Endothelial cell of umbilical vein (primary cell): ENCODE measurements around the gene PWWP3B. TPM values are rescaled to one million over a fixed set of nuclear protein-coding genes. Genes with fewer than 3 reads are reported as not detected.
A peak's percentile ranks its signal among the peaks of the same experiment; 100 is the strongest.

Experiments
- BruUV-seq: library from RNA; stranded (reverse); fragments of 400-500 nt; replicated peaks from 2 replicates; lab custom pipeline; 2021; lab: Mats Ljungman, UMichigan
- CTCF ChIA-PET: fragments of 300-600, 350-600 bp; sonication (Branson Sonifier 250); formaldehyde crosslinking; loops from one replicate; lab custom pipeline; 2021; ENCODE audit warnings: antibody characterized with exemption, inconsistent platforms; lab: Charles Lee
- POLR2A ChIA-PET: fragments of 300-600, 350-600 bp; sonication (Branson Sonifier 250); formaldehyde crosslinking; loops from one replicate; lab custom pipeline; 2021; ENCODE audit warnings: antibody characterized with exemption, inconsistent platforms; lab: Charles Lee
- DNase-seq: peaks from one replicate; pipeline ENCODE4 v3.0.0-alpha.2; 2011; ENCODE audit warnings: low read depth, low spot score
- FAIRE-seq: peaks from 2 replicates; lab custom pipeline; 2011; peaks lifted over from hg19 to GRCh38; lab: Jason Lieb, UNC
- H2AFZ ChIP-seq: 2 replicates; pipeline ENCODE4 v1.6.0; 2012; ENCODE audit warnings: low read depth, low read length, control low read depth, inconsistent platforms
- H3K27ac ChIP-seq: 2 replicates; pipeline ENCODE4 v1.5.1; 2011; ENCODE audit warnings: low read depth, mild to moderate bottlenecking, control low read depth, low read length, moderate library complexity; ENCODE audit not compliant: insufficient read depth
- H3K27me3 ChIP-seq, 2 experiments: 2 replicates each; pipeline versions ENCODE4 v1.6.0 to v1.6.1; 2011; ENCODE audit warnings: low read length in 2 of 2, mixed read lengths in 1 of 2; ENCODE audit not compliant: control insufficient read depth in 2 of 2, insufficient read depth in 2 of 2
- H3K36me3 ChIP-seq, 2 experiments: 2 replicates in 1 of 2; 3 replicates in 1 of 2; pipeline ENCODE4 v1.5.1; 2011; ENCODE audit warnings: low read length in 2 of 2, mild to moderate bottlenecking in 1 of 2, moderate library complexity in 1 of 2; ENCODE audit not compliant: control insufficient read depth in 2 of 2, insufficient read depth in 2 of 2; ENCODE audit errors: extremely low read depth in 1 of 2
- H3K4me1 ChIP-seq: 3 replicates; pipeline ENCODE4 v1.5.1; 2011; ENCODE audit warnings: mild to moderate bottlenecking, low read length; ENCODE audit not compliant: control insufficient read depth, insufficient read depth; ENCODE audit errors: extremely low read depth
- H3K4me2 ChIP-seq: 2 replicates; pipeline ENCODE4 v1.6.1; 2011; ENCODE audit warnings: low read length, control low read depth, mixed read lengths; ENCODE audit not compliant: insufficient read depth
- H3K4me3 ChIP-seq, 3 experiments: fragments of 200-600 bp in 1 of 3; sonication (generic), shearing (Covaris generic) in 1 of 3; replicated peaks in 1 of 3; 2 replicates each; pipeline ENCODE4 v1.5.1; 2011 to 2016; ENCODE audit warnings: control low read depth in 3 of 3, low read length in 3 of 3, mild to moderate bottlenecking in 2 of 3, inconsistent platforms in 1 of 3, low read depth in 1 of 3, moderate library complexity in 1 of 3; ENCODE audit not compliant: insufficient read depth in 1 of 3
- H3K79me2 ChIP-seq: 2 replicates; pipeline ENCODE4 v1.6.0; 2012; ENCODE audit warnings: low read length, inconsistent platforms; ENCODE audit not compliant: control insufficient read depth, insufficient read depth
- H3K9ac ChIP-seq: replicated peaks from 2 replicates; pipeline ENCODE3; 2011; ENCODE audit warnings: low read length, control low read depth; ENCODE audit not compliant: insufficient read depth; ENCODE audit errors: extremely low read depth
- H3K9me1 ChIP-seq: replicated peaks from 3 replicates; pipeline ENCODE4 v1.6.0; 2011; ENCODE audit warnings: mild to moderate bottlenecking, low read length; ENCODE audit not compliant: control insufficient read depth, insufficient read depth; ENCODE audit errors: extremely low read depth
- H3K9me3 ChIP-seq: replicated peaks from 2 replicates; pipeline ENCODE4 v1.5.1; 2012; ENCODE audit warnings: low read length, inconsistent platforms; ENCODE audit not compliant: control insufficient read depth, insufficient read depth
- H4K20me1 ChIP-seq: replicated peaks from 2 replicates; pipeline ENCODE3; 2011; ENCODE audit warnings: mild to moderate bottlenecking, low read length; ENCODE audit not compliant: control insufficient read depth, insufficient read depth; ENCODE audit errors: extremely low read depth
- CTCF ChIP-seq, 2 donors: IDR thresholded peaks; 1 replicate in 1 of 2; 2 replicates in 1 of 2; pipeline ENCODE4 v1.5.1; 2011; ENCODE audit warnings: low read length in 2 of 2, mild to moderate bottlenecking in 2 of 2, moderate library complexity in 2 of 2, control low read depth in 1 of 2, inconsistent platforms in 1 of 2, low read depth in 1 of 2; ENCODE audit not compliant: insufficient read depth in 1 of 2; ENCODE audit errors: extremely low read depth in 1 of 2
- EZH2 ChIP-seq: IDR thresholded peaks from 2 replicates; pipeline ENCODE4 v1.6.1; 2012; ENCODE audit warnings: borderline replicate concordance, low read depth, mild to moderate bottlenecking, moderate library complexity, low read length, inconsistent platforms; ENCODE audit not compliant: severe bottlenecking
- FOS ChIP-seq: IDR thresholded peaks from 2 replicates; pipeline ENCODE4 v1.6.1; 2011; ENCODE audit warnings: mild to moderate bottlenecking, low read length, moderate library complexity, borderline replicate concordance; ENCODE audit not compliant: insufficient read depth
- GATA2 ChIP-seq: IDR thresholded peaks from 2 replicates; pipeline ENCODE4 v1.7.0; 2011; ENCODE audit warnings: low read depth, mild to moderate bottlenecking, moderate library complexity, mixed read lengths, low read length; ENCODE audit not compliant: insufficient read length, insufficient read depth
- JUN ChIP-seq: IDR thresholded peaks from 2 replicates; pipeline ENCODE4 v1.6.1; 2011; ENCODE audit warnings: borderline replicate concordance, low read depth; ENCODE audit not compliant: insufficient read length, insufficient read depth
- MAX ChIP-seq: IDR thresholded peaks from 2 replicates; pipeline ENCODE4 v1.6.1; 2011; ENCODE audit not compliant: insufficient read depth, insufficient read length
- MYC ChIP-seq: IDR thresholded peaks from one replicate; pipeline ENCODE4 v1.6.1; 2011; ENCODE audit warnings: mild to moderate bottlenecking, low read depth, low read length
- POLR2A ChIP-seq: IDR thresholded peaks from 2 replicates; pipeline ENCODE4 v1.6.1; 2012; ENCODE audit warnings: low read depth, mild to moderate bottlenecking, control low read depth, low read length
- POLR2AphosphoS5 ChIP-seq: IDR thresholded peaks from 2 replicates; pipeline ENCODE4 v1.6.1; 2012; ENCODE audit warnings: low read depth, mild to moderate bottlenecking, control low read depth, low read length, moderate library complexity; ENCODE audit not compliant: insufficient read depth
- dilution Hi-C: fragments of 300-500 bp; cut with MboI; formaldehyde crosslinking; loops from one replicate; pipeline ENCODE4 v1.15.0; 2019; ENCODE audit warnings: low sequenced_read_pairs; ENCODE audit not compliant: extremely low pct_ligation_motif_present
- intact Hi-C: fragments of 100-400 bp; cut with micrococcal nuclease; formaldehyde crosslinking; loops from one replicate; pipeline ENCODE4 v1.10.0; 2022
- polyA plus RNA-seq, 4 experiments: library from polyadenylated mRNA; depleted of rRNA in 3 of 4; stranded (reverse) in 3 of 4; unstranded in 1 of 4; fragments of >200 nt; gene quantifications; 2 replicates each; pipeline versions ENCODE4 v1.2.1 to v1.2.3, GENCODE V29; 2011 to 2012; ENCODE audit warnings: missing spikeins in 1 of 4
- total RNA-seq: library from RNA; stranded (reverse); gene quantifications from 2 replicates; pipeline ENCODE4 v1.2.3, GENCODE V29; 2021

PWWP3B gene
- total and polyA plus RNA-seq, 2 donors (not counting 3 experiments of a cell fraction or from before 2014, with no cell fraction given): not detected

DNA sequence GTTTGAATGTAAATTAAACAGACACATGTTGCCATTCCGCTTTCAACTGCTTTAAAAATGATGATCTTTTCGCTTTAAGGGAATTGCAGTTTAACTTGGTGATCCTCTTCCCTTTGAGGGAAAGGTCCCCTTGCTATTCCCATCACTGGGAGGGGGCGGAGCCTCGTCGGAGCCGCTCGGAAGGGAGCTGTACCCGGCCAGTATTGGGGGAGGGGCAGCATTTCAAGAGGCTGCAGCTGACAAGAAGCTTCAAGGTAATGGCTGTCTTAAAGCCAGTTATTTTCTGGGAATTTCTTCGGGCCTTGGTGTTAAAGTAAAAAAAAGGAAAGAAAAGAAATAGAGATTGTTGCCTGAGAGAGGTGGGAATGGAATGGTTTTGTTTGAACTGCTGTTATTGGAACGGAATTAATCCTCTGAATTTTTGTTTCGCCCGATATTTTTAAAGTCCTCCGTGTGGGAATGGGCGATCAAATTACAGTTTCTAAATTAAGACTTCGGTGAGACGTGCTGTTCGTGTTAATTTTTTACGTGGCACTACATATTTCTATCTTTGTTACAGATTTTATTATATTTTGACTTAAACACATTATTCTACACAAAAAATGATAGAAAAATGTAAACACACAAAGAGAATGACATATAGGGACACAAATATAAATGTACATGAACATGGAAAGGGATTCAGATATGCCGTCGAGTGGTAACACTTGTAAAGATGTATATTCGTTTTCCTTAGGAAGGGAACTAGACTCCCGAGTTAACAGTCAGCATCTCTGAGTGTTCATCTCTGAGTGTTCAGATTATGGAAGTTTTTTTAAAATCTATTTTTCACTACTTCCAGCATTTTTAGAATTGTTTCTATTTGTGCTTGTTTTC is 9.2 kb downstream of the PWWP3B start:
- Histone ChIP-seq H3K4me3 (no peak overlapping the region), H3K79me2 (no peaks in the 10 kb centered on the region), H4K20me1 (no peaks in the 10 kb centered on the region), H3K9ac (no peak overlapping the region), H3K36me3 (no peaks in the 10 kb centered on the region), H3K4me2 (no peak overlapping the region), H3K27ac (no peak overlapping the region), H3K9me3 (no peaks in the 10 kb centered on the region), H2AFZ (no peak overlapping the region), H3K27me3 (no peaks in the 10 kb centered on the region), H3K4me1 (no peaks in the 10 kb centered on the region), H3K9me1 (no peaks in the 10 kb centered on the region)
- intact Hi-C loops: no loop called here
- FAIRE-seq: peak; percentile 48
- DNase-seq: no peak
- TF ChIP-seq CTCF (IDR thresholded peaks at IDR 0.05; ENCODE audit: extremely low read depth in 1 of 2, insufficient read depth in 1 of 2, low read depth in 1 of 2, low read length in 2 of 2) (no peak), JUN (no peak), FOS (no peak), POLR2AphosphoS5 (no peak), MAX (no peak), MYC (no peak), GATA2 (no peak), EZH2 (no peak), POLR2A (no peak)
- POLR2A ChIA-PET: no interaction called here
- CTCF ChIA-PET: no interaction called here
- no TSS peak for BruUV-seq
- dilution Hi-C loops: no loop called here
